GM19328 (cell line): Measurements from ENCODE around the gene SESN1.

Experiments
- ATAC-seq: cut with Tn5 transposase; IDR thresholded peaks from one replicate; pipeline ENCODE4 v1.9.1; 2021; ENCODE audit warnings: mild to moderate bottlenecking, moderate library complexity; ENCODE audit not compliant: unreplicated experiment

Gene SESN1

DNA sequence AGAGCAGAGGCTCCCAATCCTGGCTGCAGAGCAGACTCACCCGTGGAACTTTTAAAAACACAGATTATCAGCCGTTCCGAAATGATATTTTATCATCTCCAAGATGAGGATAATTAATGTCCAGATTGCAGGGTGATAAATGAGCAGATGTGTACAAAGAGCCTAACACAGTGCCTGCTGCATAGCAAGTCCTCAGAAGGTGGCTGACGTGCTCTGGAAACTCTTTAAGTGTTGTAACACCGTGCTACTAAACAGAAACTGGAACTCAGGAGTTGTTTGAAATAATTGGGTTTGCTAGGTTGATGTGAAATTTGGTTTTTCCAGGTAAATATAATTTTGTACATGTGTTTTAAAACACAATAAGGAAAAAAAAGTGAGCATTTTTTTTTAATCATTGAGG is 128.4 kb downstream of the SESN1 start:
- no peak for ATAC-seq

DNA sequence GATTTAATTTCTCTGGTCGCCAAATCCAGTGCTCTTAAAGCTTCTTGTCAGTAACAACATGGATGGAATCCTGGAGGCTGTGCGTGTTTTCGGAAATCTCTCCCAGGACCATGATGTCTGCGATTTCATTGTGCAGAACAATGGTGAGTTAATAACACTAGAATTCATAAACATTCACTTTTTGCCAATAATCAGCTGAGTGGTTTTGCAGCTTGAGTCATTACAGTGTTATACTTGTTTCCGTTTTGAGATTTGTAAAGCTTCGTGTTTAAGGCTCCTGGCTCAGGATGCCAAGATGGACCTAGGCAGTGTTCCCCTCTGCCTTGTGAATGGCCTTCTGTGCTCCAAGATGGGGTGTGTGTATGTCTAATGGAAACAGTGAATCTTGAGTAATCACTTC is 132.7 kb downstream of the SESN1 start:
- ATAC-seq: no peak

DNA sequence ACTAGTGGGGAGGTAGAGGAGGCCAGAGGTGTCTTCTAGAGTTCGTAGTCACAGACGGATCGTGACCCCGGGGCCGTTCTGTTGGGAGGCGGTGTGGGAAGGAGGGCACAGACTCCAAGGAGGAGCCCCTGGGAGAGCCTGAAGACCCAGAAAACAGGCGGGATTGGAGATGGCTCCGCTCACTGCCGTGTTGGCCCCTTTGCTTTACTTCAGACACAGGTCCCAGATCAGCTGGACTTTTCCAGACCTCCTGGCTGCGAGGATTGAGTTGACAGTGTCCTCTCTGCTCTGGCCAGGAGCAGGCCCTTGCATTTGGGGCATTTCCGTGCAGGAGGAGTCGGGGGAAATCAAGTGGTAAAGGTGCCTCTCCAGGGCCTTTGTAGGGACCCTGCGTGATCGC is 133.6 kb downstream of the SESN1 start:
- no peak for ATAC-seq

GRCh38 chr6:108960601-108961000 is 134.0 kb downstream of the SESN1 start:
- no peak for ATAC-seq

DNA sequence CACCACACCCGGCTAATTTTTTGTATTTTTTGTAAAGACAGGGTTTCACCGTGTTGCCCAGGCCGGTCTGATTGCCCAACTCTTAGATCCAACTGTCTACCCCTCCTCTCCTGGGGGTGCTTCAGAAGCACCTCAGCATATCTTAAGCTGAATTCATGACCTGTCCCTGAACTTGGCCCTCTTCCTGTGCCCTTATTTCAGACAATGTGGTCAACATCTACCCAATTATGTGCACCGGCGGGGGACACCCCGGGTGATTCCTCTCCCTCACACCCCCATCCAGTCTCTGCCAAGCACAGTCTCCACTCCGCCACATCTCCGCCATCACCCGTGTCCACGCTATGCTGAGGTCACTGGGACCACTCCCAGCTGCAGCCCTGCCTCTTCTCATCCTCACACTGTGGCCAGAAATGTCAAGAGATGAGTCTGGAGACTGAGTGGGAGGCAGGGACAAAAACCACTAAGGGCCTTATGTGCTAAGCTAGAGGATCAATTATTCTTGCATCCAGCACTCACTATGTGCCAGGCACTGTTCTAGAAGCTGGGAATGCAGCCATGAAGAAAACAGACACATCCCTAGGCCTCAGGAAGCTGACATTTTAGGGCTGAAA is 134.6 kb downstream of the SESN1 start:
- ATAC-seq: no peak

GRCh38 chr6:108958900-108959770 is 135.5 kb downstream of the SESN1 start:
- ATAC-seq: no peak

GRCh38 chr6:108957221-108957620 is 137.4 kb downstream of the SESN1 start:
- no peak for ATAC-seq

- ATAC-seq: no peak
Measured at GRCh38 chr6:108955329-108955949, 139.2 kb downstream of the SESN1 start.

DNA sequence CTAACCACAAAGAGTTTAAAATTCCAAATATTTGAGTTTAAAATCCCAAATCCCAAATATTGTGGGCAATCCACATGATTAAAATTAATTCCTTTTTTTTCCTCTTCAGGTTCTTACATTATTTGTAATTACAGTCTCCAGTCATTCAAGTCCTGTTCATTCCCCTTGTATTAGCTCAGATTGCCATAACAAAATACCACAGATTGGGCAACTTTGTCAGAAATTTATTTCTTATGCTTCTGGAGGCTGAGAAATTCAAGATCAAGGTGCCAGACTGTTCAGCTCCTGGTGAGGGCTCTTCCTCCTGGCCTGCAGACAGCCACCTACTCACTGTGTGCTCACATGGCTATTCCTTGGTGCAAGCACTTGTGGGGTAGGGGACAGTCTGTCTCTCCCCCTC is 141.0 kb downstream of the SESN1 start:
- ATAC-seq: no peak

DNA sequence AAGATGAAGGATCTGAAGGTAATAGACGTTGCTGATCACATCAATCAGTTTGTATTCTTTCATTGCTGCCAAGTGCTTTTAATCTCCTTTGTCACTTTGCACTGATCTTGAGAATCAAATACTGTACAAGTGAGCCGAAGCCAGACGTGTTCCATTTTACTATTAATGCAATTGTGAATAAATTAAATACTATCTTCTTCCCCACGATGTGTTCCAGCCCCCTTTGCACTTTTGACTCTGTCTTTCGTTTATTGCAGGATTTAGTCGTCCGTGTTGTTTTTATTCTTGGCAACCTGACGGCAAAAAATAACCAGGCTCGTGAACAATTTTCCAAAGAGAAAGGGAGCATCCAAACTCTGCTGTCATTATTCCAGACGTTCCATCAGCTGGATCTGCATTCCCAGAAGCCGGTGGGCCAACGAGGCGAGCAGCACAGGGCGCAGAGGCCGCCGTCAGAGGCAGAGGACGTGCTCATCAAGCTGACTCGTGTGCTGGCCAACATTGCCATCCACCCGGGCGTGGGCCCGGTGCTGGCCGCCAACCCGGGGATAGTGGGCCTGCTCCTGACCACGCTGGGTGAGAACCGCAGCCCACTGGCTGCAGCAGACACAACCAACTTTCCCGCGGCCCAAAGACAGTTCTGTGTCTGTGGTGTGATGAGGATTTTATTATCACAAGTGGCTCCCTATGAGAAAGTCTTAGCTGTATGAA is 141.7 kb downstream of the SESN1 start:
- no peak for ATAC-seq

DNA sequence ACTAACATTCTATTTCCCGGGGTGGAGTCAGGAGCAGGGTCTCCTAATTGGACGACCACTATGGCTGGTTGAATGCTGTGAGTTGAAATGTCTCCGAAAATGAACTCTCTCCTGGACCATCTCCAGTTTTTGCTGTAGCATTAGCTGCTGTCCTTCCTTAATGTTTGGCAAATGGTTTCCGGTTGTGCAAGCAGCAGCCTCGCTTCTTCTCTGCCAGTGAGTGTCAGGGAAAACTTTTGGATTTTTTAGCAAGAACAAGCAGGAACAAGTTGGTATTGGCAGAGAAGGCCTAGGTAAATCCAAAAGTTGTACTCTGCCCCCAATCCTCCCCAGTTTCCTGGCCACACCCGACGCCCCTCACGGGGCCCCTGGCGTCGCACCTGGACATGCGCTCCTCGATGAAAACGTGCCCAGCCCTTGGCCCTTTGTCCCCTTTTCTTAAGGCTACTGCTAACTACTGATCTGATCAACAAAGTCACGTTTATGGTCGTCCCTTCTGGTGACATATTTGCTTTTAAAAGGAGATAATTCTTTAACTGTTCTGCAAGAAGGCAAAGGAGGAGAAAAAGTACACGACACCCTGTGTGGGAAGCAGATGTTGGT is 143.2 kb downstream of the SESN1 start:
- no peak for ATAC-seq

DNA sequence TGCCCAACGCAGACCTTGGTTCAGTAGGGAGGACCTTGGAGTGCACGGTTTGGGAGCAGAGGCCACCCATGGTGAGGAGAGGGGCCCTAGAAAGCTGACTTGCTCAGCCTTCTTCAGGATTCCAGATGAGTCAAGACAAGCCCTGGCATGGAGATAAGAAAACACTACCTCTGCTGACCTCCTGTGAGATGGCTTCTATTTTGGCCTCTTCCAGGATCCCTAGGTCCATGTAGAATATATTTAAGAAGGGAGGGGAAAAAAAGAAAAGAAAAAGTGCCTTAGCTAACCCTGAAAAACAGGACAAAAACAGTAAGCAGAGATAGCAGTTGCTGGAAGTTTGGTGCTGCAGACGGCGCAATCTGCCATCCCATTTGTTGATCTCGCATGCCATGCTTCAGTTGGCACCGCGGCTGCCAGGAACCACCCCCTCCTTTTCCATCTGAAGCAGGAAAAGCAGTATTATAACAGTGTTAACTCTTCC is 146.4 kb downstream of the SESN1 start:
- ATAC-seq: no peak

- ATAC-seq: no peak
Measured at GRCh38 chr6:108947114-108947854, 147.4 kb downstream of the SESN1 start.

DNA sequence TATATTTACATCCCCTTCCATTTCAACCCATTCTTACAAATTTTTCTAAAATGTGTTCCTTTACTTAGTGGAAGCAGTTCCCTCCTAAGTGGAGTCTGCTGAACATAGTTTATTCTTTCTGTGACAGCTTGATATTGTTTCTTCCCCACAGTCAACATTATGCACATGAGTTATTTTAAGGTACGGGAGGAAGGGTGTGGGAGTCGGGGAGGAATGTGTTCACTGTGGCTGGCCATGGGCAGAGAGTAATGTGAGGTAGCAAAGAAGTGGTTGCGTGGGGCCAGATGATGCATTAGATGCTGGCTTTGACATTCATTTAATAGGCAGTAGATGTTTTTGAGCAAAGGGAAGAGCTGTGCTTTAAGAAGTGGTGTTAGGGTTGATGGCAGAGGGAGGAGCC is 148.0 kb downstream of the SESN1 start:
- no peak for ATAC-seq

GRCh38 chr6:108945681-108946159 is 148.9 kb downstream of the SESN1 start:
- ATAC-seq: no peak

- ATAC-seq: no peak
Measured at GRCh38 chr6:108944707-108945680, 149.7 kb downstream of the SESN1 start.

DNA sequence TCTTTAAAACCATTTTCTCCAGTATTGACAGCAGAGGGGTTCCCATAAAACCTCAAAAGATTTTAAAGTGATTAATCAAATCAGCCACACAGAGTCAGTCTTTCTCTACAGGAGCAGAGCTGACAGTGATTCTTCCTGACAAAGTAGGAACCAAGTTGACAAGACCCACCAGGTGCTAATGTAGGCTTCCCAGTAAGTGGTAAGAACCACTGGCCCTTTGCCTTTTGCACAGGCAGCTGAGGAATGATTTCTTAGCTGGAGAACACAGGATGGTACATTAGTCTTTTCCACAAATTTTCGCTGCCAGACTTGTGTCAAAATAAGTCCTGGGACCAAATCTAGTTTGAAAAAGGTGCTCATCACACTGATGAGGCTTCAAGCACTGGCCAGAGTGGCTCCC is 150.6 kb downstream of the SESN1 start:
- ATAC-seq: no peak

DNA sequence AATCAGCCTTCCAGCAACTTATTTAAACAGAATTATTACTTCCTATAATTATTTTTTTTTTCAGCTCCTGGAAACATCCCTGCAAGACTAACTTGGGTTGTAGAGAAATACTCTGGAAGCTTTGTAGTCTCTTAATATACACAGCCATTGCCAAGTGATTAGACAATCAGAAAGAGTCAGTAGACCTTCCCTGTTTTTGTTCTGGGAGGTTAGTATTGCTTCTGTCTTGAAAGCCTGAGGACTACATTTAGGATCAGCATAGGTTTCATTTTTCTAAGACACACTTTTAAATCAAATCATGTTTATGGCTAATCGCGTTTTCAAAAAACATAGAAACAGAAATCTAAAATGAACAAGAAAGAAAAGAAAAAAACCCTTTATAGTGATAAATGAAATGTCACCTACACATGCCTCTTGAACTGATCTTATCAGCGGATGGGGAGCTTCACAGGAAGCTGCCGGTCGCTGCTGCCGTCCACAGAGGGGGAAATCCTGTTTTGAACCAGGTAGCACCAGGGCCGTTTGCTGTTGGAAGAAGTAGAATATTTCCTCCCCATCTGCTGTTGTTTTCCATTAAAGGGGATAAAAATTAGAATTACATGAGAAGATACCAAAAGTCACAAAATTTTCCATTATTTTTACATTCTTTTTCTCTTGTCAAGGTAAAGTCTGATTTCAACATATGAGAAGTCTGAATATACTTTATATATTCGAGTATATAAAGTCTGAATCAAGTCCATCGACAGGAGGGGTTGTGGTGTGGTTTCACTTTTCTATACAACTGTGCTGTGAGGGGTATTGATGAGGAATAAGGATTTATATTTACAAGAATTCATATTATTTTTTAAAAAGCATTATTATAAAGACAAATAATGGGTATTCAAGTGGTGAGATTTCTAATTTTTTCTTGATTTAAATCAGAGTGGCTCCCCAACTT is 151.8 kb downstream of the SESN1 start:
- no peak for ATAC-seq
